Adrenal gland (tissue), 12 donors: ENCODE measurements around the gene SLC6A18. TPM values are rescaled to one million over a fixed set of nuclear protein-coding genes. Genes with fewer than 3 reads are reported as not detected.

Experiments
- DNase-seq, 7 donors: peaks; one replicate each; pipeline ENCODE4 v3.0.0-alpha.2; 2019 to 2020
- H3K27ac ChIP-seq, 5 donors: fragments of 200-600 bp; sonication (generic) in 4 of 5; 1 replicate in 3 of 5; 2 replicates in 2 of 5; pipeline versions ENCODE4 v1.5.1 to v1.8.0; 2016 to 2020; ENCODE audit warnings: mild to moderate bottlenecking in 1 of 5
- H3K27me3 ChIP-seq: fragments of 200-600 bp; 2 replicates; pipeline ENCODE4 v1.8.0; 2021
- H3K36me3 ChIP-seq, 2 donors: fragments of 200-600 bp; replicated peaks in 1 of 2; 1 replicate in 1 of 2; 2 replicates in 1 of 2; pipeline versions ENCODE4 v1.5.1 to v1.8.0; 2018 to 2022
- H3K4me1 ChIP-seq, 2 donors: fragments of 200-600 bp; replicated peaks in 1 of 2; 1 replicate in 1 of 2; 2 replicates in 1 of 2; pipeline versions ENCODE4 v1.5.1 to v1.8.0; 2018 to 2021
- H3K4me3 ChIP-seq, 4 donors: fragments of 200-600 bp; sonication (generic) in 3 of 4; one replicate each; pipeline ENCODE4 v1.5.1; 2016 to 2018
- H3K9me3 ChIP-seq, 3 donors: fragments of 200-600 bp; sonication (generic) in 1 of 3; replicated peaks in 1 of 3; 1 replicate in 2 of 3; 2 replicates in 1 of 3; pipeline versions ENCODE4 v1.5.1 to v1.8.0; 2016 to 2021
- POLR2A ChIP-seq, 2 donors: fragments of 450-650 bp; IDR thresholded peaks; one replicate each; pipeline ENCODE4 v1.6.1; 2017; ENCODE audit warnings: antibody characterized with exemption in 2 of 2, mild to moderate bottlenecking in 2 of 2, moderate library complexity in 1 of 2
- WGBS, 4 donors: extraction: QIAGEN DNeasy Blood & Tissue Kit in 2 of 4; methylation state at CpG; one replicate each; pipeline versions ENCODE4 v1.1.5 to v1.1.7; 2013 to 2017; 5-methylcytosine and 5-hydroxymethylcytosine counted together
- intact Hi-C, 2 donors: fragments of 100-400 bp; cut with DNase I; formaldehyde crosslinking; loops; one replicate each; pipeline versions ENCODE4 v1.14.1 to v1.15.0; 2022 to 2023
- polyA plus RNA-seq, 3 donors: library from polyadenylated mRNA; stranded (reverse); fragments of 200-250 nt in 2 of 3; fragments of 350-450 nt in 1 of 3; fragmentation: Illumina TruSeq in 1 of 3; extraction: RNeasy Lipid Tissue Mini Kit (QIAGEN cat#74804) in 1 of 3; gene quantifications; one replicate each; pipeline ENCODE4 v1.2.3, GENCODE V29; 2013 to 2014
- total RNA-seq, 9 donors: library from RNA; depleted of rRNA in 4 of 9; stranded (reverse); fragments of >200 nt in 4 of 9; fragments of 120-200 nt in 1 of 9; fragmentation: NEBNext Ultra II Directional in 1 of 9; extraction: Animal tissue kit (Norgen Biotek cat#: 25700) in 1 of 9; gene quantifications; one replicate each; pipeline versions ENCODE4 v1.1.0 to v1.2.4, GENCODE V29; 2013 to 2023
- TF ChIP-seq, protein P1 (sequence below), 6 experiments: fragments of 450-650 bp in 4 of 6; fragments of 200-600 bp in 2 of 6; sonication (generic) in 1 of 6; IDR thresholded peaks; 1 replicate in 5 of 6; 2 replicates in 1 of 6; pipeline versions ENCODE4 v1.5.1 to v1.8.0; 2016 to 2021; ENCODE audit warnings: antibody characterized with exemption in 6 of 6, mild to moderate bottlenecking in 2 of 6, moderate library complexity in 1 of 6
- donor health status: healthy with polysubstance abuse.
- donor health status: Bipolar disorder and iron deficiency.
- donor health status: DM: yes; HTN: yes; CAD: no.
- donor health status: DM: no; HTN: no; CAD: no.
- donor health status: DM: no; HTN: no; CAD: no.
- donor health status: DM: yes; HTN: yes; CAD: no.

The SLC6A18 gene
- total and polyA plus RNA-seq, 12 donors: not detected

DNA sequence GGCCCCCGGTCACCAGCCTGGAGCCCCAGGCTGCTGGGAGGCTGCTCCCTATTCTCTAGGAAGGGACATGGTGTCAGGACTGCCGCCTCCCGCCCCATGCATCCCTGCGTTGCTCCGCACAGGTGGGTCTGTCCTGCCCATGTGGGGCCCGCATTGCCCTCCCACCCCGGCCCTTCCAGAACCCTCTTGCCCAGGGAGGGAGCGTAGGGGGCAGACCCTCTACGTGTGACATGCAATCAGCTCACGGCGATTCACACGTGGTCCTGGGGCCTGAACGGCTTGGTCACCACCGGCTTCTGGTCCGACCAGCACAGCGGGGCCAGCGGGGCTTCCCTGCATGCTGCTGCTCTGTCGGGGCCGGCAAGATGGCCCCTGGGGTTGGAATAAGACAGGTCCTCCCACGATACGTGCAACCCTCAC lies 14.3 kb upstream of the SLC6A18 start:
- intact Hi-C loops: no loop called here
- DNase-seq: no peak
- Histone ChIP-seq H3K9me3 (no peaks in the 10 kb centered on the region), H3K27ac (no peak overlapping the region), H3K36me3 (no peaks in the 10 kb centered on the region), H3K4me1 (no peaks in the 10 kb centered on the region), H3K4me3 (no peak overlapping the region), H3K27me3 (no peaks in the 10 kb centered on the region)
- TF ChIP-seq, protein P1, sequence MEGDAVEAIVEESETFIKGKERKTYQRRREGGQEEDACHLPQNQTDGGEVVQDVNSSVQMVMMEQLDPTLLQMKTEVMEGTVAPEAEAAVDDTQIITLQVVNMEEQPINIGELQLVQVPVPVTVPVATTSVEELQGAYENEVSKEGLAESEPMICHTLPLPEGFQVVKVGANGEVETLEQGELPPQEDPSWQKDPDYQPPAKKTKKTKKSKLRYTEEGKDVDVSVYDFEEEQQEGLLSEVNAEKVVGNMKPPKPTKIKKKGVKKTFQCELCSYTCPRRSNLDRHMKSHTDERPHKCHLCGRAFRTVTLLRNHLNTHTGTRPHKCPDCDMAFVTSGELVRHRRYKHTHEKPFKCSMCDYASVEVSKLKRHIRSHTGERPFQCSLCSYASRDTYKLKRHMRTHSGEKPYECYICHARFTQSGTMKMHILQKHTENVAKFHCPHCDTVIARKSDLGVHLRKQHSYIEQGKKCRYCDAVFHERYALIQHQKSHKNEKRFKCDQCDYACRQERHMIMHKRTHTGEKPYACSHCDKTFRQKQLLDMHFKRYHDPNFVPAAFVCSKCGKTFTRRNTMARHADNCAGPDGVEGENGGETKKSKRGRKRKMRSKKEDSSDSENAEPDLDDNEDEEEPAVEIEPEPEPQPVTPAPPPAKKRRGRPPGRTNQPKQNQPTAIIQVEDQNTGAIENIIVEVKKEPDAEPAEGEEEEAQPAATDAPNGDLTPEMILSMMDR (IDR thresholded peaks at IDR 0.05): no peak
- no peak for TF ChIP-seq POLR2A (IDR thresholded peaks at IDR 0.05)
- WGBS, 4 donors: 79 to 86% (median 83%) methylated on average over 6 to 21 of the region's 21 CpGs

DNA sequence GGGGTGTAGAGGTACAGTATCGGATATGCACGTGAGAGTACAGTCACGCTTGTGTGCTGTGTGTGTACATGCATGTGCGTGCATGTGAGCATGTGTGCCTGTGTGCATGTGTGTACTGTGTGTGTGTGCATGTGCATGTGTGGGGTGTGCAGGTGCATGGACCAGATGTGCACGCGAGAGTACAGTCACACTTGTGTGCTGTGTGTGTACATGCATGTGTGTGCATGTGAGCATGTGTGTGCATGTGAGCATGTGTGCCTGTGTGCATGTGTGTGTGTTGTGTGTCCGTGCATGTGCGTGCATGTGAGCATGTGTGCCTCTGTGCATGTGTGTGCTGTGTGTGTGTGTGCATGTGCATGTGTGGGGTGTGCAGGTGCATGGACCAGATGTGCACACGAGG lies 13.5 kb upstream of the SLC6A18 start:
- H3K27me3 ChIP-seq: no peaks in the 10 kb centered on the region
- 87 to 93% (median 91%) methylated on average over 9 of the region's 9 CpGs for WGBS, 4 donors
- H3K36me3 ChIP-seq: no peaks in the 10 kb centered on the region
- no peak for DNase-seq
- no peaks in the 10 kb centered on the region for H3K4me1 ChIP-seq
- TF ChIP-seq, protein P1 (IDR thresholded peaks at IDR 0.05): no peak
- no peak for TF ChIP-seq POLR2A (IDR thresholded peaks at IDR 0.05)
- intact Hi-C loops: no loop called here
- no peak overlapping the region for H3K27ac ChIP-seq
- no peaks in the 10 kb centered on the region for H3K9me3 ChIP-seq
- H3K4me3 ChIP-seq: no peak overlapping the region

DNA sequence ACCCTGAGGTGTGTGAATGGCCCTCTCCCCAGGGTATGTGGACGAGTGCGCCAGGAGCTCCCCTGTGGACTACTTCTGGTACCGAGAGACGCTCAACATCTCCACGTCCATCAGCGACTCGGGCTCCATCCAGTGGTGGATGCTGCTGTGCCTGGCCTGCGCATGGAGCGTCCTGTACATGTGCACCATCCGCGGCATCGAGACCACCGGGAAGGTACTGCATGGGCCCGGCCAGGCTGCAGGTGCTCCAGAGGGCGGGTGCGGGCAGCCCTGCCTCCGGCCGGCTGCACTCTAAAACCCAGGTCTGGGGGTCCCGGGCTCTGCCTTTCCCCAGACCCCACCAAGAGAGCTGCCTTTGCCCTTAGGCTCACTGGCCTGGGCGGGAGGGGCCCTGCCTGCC lies 12.9 kb upstream of the SLC6A18 start:
- Histone ChIP-seq H3K36me3 (no peaks in the 10 kb centered on the region), H3K9me3 (no peaks in the 10 kb centered on the region), H3K27ac (no peak overlapping the region), H3K4me3 (no peak overlapping the region), H3K4me1 (no peaks in the 10 kb centered on the region), H3K27me3 (no peaks in the 10 kb centered on the region)
- TF ChIP-seq POLR2A (IDR thresholded peaks at IDR 0.05): no peak
- TF ChIP-seq, protein P1 (IDR thresholded peaks at IDR 0.05): no peak
- WGBS, 4 donors: 88 to 93% (median 91%) methylated on average over 8 to 20 of the region's 20 CpGs
- no peak for DNase-seq
- intact Hi-C loops: no loop called here

DNA sequence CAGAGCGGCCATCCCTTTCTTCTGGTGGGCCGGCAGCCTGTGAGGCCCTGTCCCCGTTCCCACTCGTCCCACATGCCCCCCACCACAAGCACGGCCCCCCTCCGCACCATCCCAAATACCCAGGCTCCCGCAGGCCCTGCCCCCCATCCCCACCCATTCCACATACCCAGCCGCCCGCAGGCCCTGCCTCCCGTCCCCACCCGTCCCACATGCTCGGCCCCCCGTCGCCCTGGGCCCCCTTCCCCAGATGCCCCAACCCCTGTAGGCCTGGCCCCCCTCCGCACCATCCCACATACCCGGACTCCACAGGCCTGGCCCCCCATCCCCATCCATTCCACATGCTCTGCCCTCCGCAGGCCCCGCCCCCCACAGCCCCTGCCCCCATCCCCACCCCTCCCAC lies 12.3 kb upstream of the SLC6A18 start:
- H3K27me3 ChIP-seq: no peaks in the 10 kb centered on the region
- intact Hi-C loops: no loop called here
- WGBS, 4 donors: 81 to 89% (median 85%) methylated on average over 9 to 18 of the region's 18 CpGs
- H3K27ac ChIP-seq: no peak overlapping the region
- no peak for TF ChIP-seq POLR2A (IDR thresholded peaks at IDR 0.05)
- TF ChIP-seq, protein P1 (IDR thresholded peaks at IDR 0.05): no peak
- DNase-seq: no peak
- H3K36me3 ChIP-seq: no peaks in the 10 kb centered on the region
- H3K9me3 ChIP-seq: no peaks in the 10 kb centered on the region
- no peak overlapping the region for H3K4me3 ChIP-seq
- no peaks in the 10 kb centered on the region for H3K4me1 ChIP-seq
